DMS153 treated with DMSO at 0.1 percent for 48 hours (cell line): ENCODE measurements around the gene SFXN1.
A peak's percentile ranks its signal among the peaks of the same experiment; 100 is the strongest.
"Not testable (repeated sequence)": the region's sequence is repeated elsewhere in the genome, so short reads cannot be mapped to it uniquely, and the experiment has no call there.

Experiments
- DNase-seq: peaks from one replicate; lab custom pipeline; 2025; ENCODE audit not compliant: unreplicated experiment; lab: John Stamatoyannopoulos, UW

SFXN1 gene

GRCh38 chr5:175493726-175494125 is 15.4 kb downstream of the SFXN1 start:
- DNase-seq: no peak

DNA sequence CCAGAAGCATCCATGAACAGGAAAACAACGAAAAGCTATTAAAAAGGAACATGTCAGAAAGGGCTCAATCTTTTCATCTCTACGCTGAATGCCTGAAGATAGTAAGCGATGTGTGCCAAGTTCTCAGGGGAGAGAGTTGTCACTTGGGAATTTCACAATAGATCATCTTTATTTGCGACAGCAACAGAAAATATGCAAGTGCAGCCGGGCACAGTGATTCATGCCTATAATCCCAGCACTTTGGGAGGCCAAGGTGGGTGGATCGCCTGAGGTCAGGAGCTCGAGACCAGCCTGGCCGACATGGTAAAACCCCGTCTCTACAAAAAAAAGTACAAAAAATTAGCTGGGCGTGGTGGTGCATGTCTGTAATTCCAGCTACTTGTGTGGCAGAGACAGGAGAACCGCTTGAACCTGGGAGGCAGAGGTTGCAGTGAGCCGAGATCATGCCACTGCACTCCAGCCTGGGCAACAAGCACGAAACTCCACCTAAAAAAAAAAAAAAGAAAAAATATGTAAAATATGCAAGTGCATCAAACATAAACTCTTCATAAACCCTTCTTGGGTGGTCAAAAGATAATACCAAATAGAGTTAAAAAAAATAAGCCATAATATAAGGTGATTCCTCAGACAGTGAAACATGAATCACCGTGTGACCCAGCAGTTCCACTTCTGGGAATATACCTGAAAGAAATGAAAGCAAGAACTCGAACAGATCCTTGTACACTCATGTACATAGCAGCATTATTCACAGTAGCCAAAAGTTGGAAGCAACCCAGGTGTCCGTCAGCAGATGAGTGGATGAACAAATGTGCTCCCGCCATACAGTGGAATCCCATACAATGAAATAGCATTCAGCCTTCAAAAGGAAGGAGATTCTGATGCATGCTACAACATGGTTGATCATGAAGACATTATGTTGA is 16.2 kb downstream of the SFXN1 start:
- no peak for DNase-seq

DNA sequence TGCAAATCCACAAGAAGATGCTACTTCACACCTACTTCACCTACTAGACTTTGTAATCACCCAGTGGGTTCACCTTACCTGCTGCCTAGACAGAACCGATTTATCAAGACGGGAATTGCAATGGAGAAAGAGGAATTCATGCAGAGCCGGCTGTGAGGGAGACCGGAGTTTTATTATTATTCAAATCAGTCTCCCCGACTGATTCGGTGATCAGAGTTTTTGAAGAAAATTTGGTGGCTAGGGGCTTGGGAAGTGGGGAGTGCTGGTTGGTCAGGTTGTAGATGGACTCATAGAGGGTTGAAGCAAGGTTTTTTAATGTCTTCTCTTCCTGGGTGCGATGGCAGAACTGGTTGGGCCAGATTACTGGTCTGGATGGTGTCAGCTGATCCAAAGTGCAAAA is 23.4 kb downstream of the SFXN1 start:
- no peak for DNase-seq

GRCh38 chr5:175507671-175508070 is 29.3 kb downstream of the SFXN1 start:
- not testable (repeated sequence) for DNase-seq

DNA sequence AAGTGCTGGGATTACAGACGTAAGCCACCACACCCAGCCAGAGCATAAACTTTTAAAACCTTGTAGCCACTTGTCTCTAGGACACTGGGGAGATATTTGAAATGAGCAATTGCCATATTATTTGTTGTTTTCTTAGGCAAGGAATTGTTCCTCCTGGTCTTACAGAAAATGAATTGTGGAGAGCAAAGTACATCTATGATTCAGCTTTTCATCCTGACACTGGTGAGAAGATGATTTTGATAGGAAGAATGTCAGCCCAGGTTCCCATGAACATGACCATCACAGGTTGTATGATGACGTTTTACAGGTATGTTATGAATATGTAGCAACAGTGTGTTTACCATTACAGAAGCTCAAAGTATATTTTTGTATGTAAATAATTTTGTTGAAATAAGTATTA is 30.5 kb downstream of the SFXN1 start:
- no peak for DNase-seq

GRCh38 chr5:175513297-175513696 is 34.9 kb downstream of the SFXN1 start:
- no peak for DNase-seq

- DNase-seq: no peak
Observed at GRCh38 chr5:175513726-175514125, 35.4 kb downstream of the SFXN1 start.

DNA sequence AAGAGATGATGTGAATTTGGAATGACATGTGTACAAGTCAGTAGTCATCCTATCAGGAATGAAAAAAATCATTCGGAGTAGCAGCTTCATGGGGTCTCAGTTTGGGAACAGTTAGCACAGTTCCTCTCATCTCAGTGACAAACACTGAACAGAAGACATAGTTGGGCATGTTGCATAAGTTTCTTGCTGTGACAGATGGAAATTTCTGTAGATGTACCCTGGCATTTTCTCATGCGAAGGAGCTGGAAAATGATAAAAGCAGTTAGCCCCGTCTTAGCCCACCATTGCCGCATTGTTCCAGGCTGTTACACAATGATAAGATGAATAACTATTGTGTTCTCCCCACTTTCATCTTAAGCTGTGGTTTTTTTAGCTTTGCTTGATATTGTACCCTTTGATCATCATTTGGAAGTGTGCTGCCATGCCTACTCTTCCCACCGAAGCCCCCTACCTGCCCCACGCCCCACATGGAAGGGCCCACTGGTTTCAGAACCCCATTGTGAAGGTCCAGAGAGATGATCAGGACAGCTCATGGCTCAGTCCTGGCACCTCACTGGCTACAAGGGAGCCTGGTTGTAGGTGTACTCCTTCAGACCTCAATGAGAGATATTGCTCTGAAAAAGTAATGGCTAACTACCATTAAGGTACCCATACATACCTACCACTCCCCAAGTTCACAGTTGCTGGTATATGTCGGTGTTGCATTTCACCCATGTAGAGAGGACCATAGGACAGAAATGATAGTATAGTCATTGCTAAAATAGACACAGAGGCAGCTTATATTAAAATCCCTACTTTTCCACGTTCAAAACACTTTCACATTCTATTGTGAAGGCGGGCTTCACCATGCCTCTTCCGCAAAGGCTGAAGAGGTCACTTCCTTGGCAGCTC is 38.8 kb downstream of the SFXN1 start:
- no peak for DNase-seq

DNA sequence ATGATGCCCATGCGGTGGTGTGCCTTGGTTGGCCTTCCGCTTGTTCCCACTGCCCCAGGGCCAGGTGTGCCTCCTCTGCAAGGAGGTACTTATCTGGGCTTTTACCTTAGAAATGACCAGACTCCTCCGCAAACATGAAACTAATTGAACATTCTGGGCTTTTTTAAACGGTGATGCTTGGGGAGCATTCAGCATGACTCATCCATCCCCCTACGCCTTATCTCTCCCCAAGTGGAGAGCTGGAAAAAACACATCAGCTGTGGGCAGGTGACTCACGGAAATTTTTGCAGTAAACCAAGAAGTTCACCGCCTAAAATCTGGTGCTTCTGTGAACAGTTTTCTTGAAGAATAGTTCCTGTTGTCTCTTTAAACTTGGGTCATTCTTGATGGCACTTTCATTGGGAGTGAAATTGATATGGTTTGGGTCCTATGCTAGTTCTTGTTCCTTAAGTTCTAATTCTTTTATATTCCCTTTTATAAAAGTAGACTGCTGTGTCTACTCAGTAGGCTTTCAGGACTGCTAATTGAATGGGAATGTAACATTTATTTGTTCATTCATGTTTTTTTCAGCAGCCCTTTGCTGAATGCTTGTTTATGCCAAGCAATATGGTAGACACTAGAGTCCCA is 39.6 kb downstream of the SFXN1 start:
- DNase-seq: no peak

GRCh38 chr5:175519006-175519405 is 40.6 kb downstream of the SFXN1 start:
- no peak for DNase-seq

- no peak for DNase-seq
Observed at GRCh38 chr5:175520321-175520720, 42.0 kb downstream of the SFXN1 start.

DNA sequence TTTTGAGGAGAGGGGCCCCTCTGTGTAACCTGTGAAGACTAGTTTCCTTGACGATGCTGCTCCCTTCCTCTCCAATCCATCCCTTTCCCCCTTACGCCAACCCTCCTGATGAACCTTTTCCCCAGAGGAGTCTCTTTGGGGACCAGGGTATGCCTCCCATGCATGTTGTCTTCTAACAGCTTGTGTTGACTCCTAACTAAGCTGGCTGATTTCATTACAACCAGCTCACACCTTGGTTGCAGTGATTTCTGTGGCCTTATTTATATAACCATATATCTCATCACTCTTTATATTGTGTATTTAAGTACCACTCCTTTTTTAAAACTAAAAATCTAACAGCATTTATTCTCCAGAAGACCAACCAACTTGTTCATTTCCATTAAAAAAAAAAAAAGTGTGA is 42.5 kb downstream of the SFXN1 start:
- no peak for DNase-seq

- DNase-seq: no peak
Observed at GRCh38 chr5:175521313-175521833, 43.0 kb downstream of the SFXN1 start.

GRCh38 chr5:175523292-175523691 is 44.9 kb downstream of the SFXN1 start:
- no peak for DNase-seq

- no peak for DNase-seq
Observed at GRCh38 chr5:175524211-175524610, 45.9 kb downstream of the SFXN1 start.

GRCh38 chr5:175526691-175527090 is 48.3 kb downstream of the SFXN1 start:
- DNase-seq: no peak

DNA sequence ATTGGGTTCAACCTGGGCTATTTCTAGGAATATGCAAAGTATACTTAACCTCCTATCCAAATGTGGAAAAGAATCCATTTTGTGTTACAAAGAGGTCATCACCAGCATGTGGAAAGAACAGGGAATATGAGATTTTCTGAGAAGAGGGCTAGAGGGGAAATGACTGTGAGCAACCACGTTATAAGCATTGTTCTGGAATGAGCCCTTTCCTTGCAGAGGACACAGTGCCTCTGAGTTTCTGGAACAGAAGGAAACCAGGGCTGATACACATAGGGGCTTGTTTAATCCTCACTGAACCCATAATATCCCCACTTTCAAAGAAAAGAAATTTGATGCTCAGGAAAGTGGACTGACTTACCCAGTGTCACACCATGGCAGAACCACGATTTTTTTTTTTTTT is 53.0 kb downstream of the SFXN1 start:
- no peak for DNase-seq

DNA sequence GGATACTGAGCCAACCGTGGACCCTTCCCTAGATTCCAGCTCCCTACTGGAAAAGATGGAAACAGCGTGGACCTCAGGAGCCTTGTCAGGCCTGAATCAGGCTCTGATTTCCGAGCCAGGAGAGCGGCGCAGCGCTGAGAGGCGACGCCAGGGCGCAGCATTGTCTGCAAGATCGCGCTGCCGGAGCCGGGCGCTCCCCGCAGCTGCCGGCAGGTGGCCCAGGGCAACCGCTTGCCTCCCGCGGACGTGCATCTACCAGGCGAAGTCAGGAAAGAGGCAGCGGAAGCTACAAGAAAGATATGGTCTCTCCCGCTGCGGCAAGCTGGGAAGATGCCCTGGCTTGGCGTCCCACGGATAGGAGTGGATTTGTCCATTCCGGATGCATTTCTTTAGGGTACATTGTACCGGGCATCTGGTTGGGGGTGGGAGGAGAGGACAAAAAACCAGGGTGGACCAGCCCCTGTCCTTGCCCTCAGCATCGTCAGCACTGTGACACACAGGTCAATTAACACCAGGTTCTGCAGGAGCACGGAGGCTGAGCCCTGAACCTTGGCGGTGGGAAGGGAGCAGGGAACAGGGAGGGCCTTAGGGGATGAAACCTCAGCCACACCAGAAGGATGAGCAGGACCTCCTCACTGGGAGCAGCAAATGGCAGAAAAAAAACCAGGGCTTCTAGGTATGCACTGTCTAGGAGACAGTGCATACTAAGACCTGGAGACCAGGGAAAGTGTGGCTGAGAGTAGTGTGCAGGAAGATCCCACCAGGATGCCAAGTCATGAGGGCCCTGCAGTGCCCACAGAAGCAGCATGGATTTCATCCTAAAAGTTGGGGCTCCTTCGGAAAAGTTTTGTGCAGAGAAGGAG is 55.9 kb downstream of the SFXN1 start:
- DNase-seq: peak; percentile 45

DNA sequence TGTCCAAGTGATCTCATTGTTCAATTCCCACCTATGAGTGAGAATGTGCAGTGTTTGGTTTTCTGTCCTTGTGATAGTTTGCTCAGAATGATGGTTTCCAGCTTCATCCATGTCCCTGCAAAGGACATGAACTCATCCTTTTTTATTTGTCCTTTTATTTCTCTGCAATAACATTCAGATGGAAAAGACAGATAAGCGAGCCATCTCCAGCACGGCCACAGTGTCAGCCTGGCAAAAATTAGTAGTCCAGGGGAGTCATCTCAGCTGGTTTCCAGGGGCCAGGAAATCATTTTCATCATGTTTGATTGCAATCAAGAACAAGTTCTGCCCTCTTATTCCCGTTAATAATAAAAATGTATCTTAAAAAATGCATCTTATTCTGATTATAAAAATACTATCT is 57.0 kb downstream of the SFXN1 start:
- not testable (repeated sequence) for DNase-seq

GRCh38 chr5:175535796-175536195 is 57.4 kb downstream of the SFXN1 start:
- no peak for DNase-seq
